Adrenal gland (tissue), 5 donors: Measurements from ENCODE around the gene TEKTIP1.

Experiments used
- POLR2A ChIP-seq, 2 donors: fragments of 450-650 bp; IDR thresholded peaks; one replicate each; pipeline ENCODE4 v1.6.1; 2017; ENCODE audit warnings: antibody characterized with exemption in 2 of 2, mild to moderate bottlenecking in 2 of 2, moderate library complexity in 1 of 2
- TF ChIP-seq, protein P1 (sequence below), 6 experiments: fragments of 450-650 bp in 4 of 6; fragments of 200-600 bp in 2 of 6; sonication (generic) in 1 of 6; IDR thresholded peaks; 1 replicate in 5 of 6; 2 replicates in 1 of 6; pipeline versions ENCODE4 v1.5.1 to v1.8.0; 2016 to 2021; ENCODE audit warnings: antibody characterized with exemption in 6 of 6, mild to moderate bottlenecking in 2 of 6, moderate library complexity in 1 of 6
- donor health status: DM: no; HTN: no; CAD: no.

DNA sequence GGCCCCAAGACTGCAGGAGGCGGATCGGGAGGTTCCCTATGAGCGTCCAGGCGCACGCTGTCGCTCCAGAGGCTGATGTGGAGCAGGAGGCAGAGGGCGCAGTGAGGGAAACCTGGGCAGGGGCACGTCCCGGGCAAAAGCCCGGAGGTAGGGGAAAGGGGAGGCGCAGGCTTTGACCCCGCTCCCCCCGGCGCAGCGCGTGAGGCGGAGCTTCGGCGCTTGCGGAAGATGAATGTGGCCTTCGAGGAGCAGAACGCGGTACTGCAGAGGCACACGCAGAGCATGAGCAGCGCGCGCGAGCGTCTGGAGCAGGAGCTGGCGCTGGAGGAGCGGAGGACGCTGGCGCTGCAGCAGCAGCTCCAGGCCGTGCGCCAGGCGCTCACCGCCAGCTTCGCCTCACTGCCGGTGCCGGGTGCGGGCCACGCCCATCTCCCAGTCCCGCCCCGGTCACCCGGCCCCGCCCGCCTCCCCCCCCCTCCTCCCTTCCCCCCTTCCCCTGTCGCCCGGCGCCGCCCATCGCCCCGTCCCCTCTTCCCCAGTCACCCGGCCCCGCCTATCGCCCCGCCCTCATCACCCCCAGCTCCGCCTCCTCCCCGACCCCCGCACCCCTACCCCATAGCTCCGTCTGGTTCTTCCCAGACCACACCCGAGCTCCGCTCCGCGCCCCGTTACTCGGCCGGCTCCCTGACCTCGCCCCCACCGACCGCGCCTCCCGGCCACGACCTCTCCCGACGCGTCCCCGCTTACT lies 37.9 kb downstream of the TEKTIP1 start:
- TF ChIP-seq, protein P1, sequence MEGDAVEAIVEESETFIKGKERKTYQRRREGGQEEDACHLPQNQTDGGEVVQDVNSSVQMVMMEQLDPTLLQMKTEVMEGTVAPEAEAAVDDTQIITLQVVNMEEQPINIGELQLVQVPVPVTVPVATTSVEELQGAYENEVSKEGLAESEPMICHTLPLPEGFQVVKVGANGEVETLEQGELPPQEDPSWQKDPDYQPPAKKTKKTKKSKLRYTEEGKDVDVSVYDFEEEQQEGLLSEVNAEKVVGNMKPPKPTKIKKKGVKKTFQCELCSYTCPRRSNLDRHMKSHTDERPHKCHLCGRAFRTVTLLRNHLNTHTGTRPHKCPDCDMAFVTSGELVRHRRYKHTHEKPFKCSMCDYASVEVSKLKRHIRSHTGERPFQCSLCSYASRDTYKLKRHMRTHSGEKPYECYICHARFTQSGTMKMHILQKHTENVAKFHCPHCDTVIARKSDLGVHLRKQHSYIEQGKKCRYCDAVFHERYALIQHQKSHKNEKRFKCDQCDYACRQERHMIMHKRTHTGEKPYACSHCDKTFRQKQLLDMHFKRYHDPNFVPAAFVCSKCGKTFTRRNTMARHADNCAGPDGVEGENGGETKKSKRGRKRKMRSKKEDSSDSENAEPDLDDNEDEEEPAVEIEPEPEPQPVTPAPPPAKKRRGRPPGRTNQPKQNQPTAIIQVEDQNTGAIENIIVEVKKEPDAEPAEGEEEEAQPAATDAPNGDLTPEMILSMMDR (IDR thresholded peaks at IDR 0.05), result no peak
- TF ChIP-seq POLR2A (IDR thresholded peaks at IDR 0.05), result peak in 1 of 2 donors; percentile 46
